ENCODE data around the gene LMLN. TPM values are rescaled to one million over a fixed set of nuclear protein-coding genes. Genes with fewer than 3 reads are reported as not detected.

The LMLN gene
- total RNA-seq, 4 donors from 2014 or later: 9.8 to 12.5 (median 10.9) TPM

GRCh38 chr3:197949778-197950676, 10.0 kb upstream of the LMLN start, which contains the start of gene RPL35A:
RPL35A (plus strand) TSS chr3:197950190; CDS start chr3:197950968, 778 bp downstream.
- 1% methylated on average over 36 of the region's 36 CpGs for WGBS, 2 donors
- intact Hi-C loops (cut with DNase I): no loop called here
- Histone ChIP-seq H3K4me1 (peaks cover 6 to 27% of the 10 kb centered on the region in 2 donors), H3K36me3 (peaks cover 38 to 39% of the 10 kb centered on the region in 2 donors), H3K27ac (peak within 1 kb of the TSS; percentile 74 to 96 (median 91)), H3K27me3 (no peaks in the 10 kb centered on the region), H3K9me3 (no peaks in the 10 kb centered on the region), H3K4me3 (replicated peaks in 1 of 3) (peak within 1 kb of the TSS; percentile 56 to 76 (median 63))
- TF ChIP-seq CTCF (IDR thresholded peaks at IDR 0.05): no peak
- peak; percentile 2 to 77 for TF ChIP-seq POLR2A (IDR thresholded peaks at IDR 0.05)
- DNase-seq: peak; percentile 87 to 89

GRCh38 chr3:197950677-197951061, 9.3 kb upstream of the LMLN start:
- no peaks in the 10 kb centered on the region for H3K9me3 ChIP-seq
- H3K4me3 ChIP-seq (replicated peaks in 1 of 3): peak overlapping the region; percentile 56 to 76 (median 63)
- 1 to 3% methylated on average over 11 of the region's 11 CpGs for WGBS, 2 donors
- DNase-seq: no peak
- peaks cover 45% of the 10 kb centered on the region in 2 donors for H3K36me3 ChIP-seq
- no peak for TF ChIP-seq CTCF (IDR thresholded peaks at IDR 0.05)
- no peak for TF ChIP-seq POLR2A (IDR thresholded peaks at IDR 0.05)
- intact Hi-C loops (cut with DNase I): no loop called here
- H3K27ac ChIP-seq: peak overlapping the region; percentile 74 to 96 (median 91)
- no peaks in the 10 kb centered on the region for H3K27me3 ChIP-seq
- peaks cover 6 to 27% of the 10 kb centered on the region in 2 donors for H3K4me1 ChIP-seq

GRCh38 chr3:197951392-197951990, 8.5 kb upstream of the LMLN start:
- H3K27me3 ChIP-seq: no peaks in the 10 kb centered on the region
- DNase-seq: no peak
- peaks cover 6 to 27% of the 10 kb centered on the region in 2 donors for H3K4me1 ChIP-seq
- no peak overlapping the region for H3K27ac ChIP-seq
- no peaks in the 10 kb centered on the region for H3K9me3 ChIP-seq
- peak overlapping the region in 1 of 3 donors; percentile 63 for H3K4me3 ChIP-seq (replicated peaks in 1 of 3)
- TF ChIP-seq CTCF (IDR thresholded peaks at IDR 0.05) (no peak), POLR2A (IDR thresholded peaks at IDR 0.05) (no peak)
- intact Hi-C loops (cut with DNase I): no loop called here
- WGBS, 2 donors: 86 to 90% methylated on average over 21 of the region's 21 CpGs
- peaks cover 48 to 54% of the 10 kb centered on the region in 2 donors for H3K36me3 ChIP-seq

GRCh38 chr3:197952440-197952839, 7.6 kb upstream of the LMLN start:
- Histone ChIP-seq H3K27ac (no peak overlapping the region), H3K4me1 (peaks cover 6 to 27% of the 10 kb centered on the region in 2 donors), H3K27me3 (no peaks in the 10 kb centered on the region), H3K9me3 (no peaks in the 10 kb centered on the region), H3K4me3 (replicated peaks in 1 of 3) (no peak overlapping the region), H3K36me3 (peaks cover 52 to 55% of the 10 kb centered on the region in 2 donors)
- TF ChIP-seq CTCF (IDR thresholded peaks at IDR 0.05) (no peak), POLR2A (IDR thresholded peaks at IDR 0.05) (no peak)
- 91% methylated on average over 9 of the region's 9 CpGs for WGBS, 2 donors
- intact Hi-C loops (cut with DNase I): no loop called here
- no peak for DNase-seq
